Ramos (cell line): ENCODE data around the gene CFAP54.
"Not testable (repeated sequence)": the region's sequence is repeated elsewhere in the genome, so short reads cannot be mapped to it uniquely, and the experiment has no call there.

Experiments
- in situ Hi-C: fragments of 300-500 bp; cut with MboI; formaldehyde crosslinking; loops from one replicate; pipeline ENCODE4 v1.14.3; 2022; ENCODE audit warnings: low sequenced_read_pairs; ENCODE audit not compliant: unreplicated experiment

CFAP54 gene

DNA sequence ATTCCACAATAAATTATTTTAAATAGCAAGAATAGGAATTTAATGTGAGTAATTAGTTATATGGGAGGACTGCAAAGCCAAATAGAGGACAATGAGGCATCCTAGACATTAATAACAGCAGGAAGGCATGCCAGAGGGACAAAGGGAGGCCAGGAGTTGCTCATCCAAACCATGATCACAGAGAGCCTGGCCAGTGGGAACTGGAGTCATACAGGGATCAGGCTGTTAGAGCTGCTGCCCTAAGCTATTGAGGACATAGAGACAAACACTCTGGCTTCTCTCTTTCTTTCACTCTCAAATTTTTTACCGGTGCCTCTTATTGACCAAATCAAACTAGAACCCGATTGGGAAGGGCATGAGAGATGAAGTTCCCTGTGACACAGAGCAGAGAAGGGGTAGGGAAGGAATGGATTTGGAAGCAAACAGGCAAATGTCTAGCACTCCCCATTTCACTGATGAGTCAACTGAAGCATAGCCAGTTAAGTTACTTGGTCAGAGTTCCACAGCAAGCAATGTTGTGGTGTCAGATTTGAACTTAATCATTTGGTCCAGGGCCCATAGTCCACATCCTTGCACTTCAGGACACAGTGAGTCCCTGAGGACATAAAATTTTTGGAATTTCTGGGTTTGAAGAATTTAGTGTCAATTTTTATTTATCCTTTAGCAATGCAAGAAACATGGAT, 17.9 kb upstream of the CFAP54 start:
- in situ Hi-C loops: no loop called here

DNA sequence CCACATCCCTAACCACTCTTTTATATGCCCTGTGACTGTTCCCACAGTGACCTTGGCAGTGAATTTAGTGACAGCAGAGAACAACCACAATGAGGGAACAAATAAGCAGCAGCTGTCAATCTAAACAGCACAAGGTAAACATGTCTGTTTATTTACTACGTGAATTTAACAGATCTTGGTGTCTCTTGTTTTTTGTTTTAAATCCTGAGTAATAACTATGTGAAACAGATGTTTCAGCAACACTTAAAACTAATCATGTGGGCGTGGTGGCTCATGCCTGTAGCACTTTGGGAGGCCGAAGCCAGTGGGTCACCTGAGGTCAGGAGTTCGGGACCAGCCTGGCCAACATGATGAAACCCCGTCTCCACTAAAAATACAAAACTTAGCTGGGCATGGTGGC, 17.0 kb upstream of the CFAP54 start:
- in situ Hi-C loops: no loop called here

DNA sequence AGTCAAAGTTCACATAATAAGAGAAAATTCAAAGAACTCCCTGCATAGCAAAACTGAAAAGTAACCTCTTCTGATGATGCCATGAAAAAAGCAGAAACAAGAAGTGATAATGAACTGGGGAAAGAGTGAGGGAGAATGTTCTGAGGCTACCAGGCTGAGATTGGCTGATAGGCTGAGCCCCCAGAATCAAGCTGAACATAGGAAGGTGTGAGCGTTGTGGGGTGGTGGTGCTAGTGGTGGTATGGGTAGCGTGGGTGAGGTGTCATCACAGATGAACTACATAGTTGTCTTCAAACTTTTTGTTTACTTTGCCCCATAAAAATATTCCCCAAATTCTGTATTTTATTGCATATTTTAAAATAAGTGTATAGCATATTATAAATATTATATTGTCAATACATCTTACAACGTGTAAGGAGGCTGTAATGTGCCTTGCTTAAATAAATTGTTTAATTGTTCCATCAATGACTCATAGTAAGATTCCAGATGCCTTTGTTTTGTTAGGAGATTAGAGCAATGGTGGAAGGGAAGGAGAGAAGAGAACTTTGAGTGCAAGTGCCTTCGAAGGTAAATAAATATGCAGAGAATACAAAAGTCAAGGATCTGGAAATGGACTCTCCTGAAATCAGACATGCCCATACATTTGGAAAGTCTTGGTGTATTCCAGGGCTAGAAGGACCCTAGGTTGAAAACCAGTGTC, 15.8 kb upstream of the CFAP54 start:
- in situ Hi-C loops: no loop called here

DNA sequence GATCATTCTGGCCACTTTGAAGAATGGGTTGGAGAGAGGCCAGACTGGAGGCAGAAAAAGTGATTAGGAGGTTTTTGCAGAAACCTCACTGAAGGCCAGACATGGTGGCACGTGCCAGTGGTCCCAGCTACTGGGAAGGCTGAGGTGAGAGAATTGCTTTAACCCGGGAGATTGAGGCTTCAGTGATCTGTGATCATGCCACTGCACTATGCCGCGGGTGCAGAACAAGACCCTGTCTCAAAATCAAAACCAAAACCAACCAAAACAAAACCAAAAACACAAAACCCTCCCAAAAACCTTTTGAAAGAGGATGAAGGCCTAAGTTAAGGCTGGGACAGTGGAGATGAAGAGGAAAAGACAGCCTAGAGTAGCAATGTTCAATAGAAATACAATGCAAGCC, 15.2 kb upstream of the CFAP54 start:
- in situ Hi-C loops: no loop called here

DNA sequence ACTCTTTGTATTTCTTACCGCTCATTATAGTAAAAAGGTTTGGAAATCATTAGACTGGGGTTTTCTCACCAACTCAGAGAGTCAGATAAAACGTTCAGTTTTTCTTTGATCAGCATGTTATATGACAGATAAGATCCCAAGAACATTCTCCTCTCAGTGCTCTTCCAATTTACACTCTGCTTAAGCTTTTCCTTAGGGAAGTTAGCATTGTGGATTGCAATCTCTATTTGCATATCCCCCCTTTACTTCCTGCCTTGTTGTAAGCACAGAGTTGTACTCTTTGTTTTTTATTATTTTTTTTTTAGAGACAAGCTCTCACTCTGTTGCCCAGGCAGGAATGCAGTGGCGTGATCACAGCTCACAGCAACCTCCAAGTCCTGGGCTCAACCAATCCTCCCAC, 11.4 kb upstream of the CFAP54 start:
- in situ Hi-C loops: no loop called here

DNA sequence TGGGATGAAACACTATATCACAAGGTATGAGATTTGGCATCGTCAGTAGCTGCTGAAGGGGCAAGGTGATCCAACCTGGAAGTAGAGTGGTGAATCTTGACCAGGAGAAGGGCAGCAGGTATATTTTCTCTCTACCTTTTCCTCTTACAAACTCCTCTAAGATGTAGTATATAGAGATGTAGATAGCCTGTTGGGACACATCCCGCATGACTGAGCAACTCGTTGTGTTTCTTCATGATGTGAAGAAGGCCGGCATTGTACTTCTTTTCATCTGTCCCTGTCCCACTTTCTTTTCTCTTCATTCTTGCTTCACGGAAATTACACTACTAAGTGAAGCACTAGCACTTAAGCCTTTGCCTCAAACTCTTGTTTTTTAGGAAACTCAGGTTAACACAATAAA, 7.3 kb upstream of the CFAP54 start:
- in situ Hi-C loops: no loop called here

DNA sequence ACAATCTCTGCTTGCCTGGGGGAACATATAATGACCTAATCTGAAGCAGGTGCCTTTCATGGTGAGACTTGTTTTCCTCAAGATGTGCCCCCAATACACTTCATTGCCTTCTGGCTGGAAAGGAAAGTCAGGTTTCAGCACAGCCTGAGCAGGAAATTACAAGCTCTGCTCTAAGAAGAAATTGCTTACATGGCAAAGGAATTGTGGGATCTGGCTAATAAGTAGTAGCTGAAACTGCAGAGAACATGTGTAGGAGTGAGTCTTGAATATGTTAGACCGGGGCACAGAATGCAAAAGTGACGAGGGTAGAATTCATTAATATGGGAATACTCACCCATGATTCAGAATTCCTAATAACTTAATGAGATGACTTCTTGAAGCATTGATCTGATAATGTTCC, 6.3 kb upstream of the CFAP54 start:
- in situ Hi-C loops: no loop called here

DNA sequence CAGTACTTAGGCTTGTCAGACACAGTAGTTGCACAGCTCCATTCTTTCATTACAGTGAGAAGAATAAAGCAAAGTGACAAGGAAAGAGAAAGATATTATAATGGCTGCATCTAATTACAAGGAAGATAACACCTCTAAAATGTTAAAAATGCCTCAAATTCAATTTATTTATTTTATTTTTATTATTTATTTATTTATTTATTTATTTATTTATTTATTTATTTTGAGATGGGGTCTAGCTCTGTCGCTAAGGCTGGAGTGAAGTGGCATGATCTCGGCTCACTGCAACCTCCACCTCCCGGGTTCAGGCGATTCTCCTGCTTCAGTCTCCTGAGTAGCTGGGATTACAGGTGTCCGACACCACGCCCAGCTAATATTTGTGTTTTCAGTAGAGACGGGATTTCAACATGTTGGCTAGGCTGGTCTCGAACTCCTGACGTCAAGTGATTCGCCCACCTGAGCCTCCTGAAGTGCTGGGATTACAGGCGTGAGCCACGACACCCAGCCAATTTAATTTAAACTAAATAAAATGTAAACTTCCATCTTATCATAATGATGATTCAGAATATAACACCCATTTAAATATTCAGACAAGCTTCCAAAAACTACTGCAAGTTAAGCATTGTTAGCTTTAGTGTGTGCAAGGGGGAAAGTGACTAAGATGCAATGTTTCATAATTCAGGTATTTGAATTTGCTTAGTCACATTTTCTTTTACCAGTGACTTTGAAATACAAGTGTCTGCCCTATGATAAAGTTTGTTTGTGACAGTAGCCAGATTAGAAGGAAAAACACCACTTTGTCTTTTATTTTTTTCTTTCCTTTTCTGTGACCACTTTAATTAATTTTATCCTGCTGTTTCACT, 2.4 kb upstream of the CFAP54 start:
- in situ Hi-C loops: no loop called here

DNA sequence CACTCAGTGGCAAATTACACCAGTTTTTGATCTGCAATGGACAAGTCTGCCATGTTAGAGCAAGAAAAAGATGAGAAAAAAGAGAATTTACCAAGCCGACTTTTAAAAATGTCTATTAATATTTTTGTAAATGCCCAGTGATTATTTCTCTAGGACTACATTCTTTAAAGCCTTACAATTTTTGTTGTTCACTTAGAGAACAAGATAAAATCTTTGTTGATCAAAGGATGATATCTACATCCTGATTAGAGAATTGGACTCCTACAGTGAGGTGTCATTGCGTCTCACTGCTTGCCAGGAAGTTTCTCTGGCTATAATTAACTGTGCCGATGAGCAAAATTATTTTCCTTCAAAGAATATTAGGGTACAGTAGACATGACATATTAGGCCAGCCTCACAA, 1.7 kb upstream of the CFAP54 start:
- in situ Hi-C loops: no loop called here

DNA sequence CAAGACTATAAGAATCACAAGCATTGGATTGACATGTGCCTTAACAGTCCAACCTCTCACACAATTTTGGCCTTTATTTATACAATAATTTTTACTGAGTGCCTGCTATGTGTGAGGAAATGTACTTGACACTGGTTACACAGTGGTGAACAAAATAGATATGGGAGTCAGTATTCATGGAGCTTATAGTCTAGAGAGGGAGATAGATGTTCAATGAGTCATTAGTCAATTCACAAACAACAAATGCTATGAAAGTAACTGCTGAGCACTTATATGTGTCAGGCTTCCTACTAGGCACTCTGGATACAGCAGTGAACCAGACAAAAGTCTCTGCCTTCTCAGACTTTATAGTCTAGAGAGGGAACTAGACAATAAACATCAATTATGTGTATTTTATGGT, 3.7 kb downstream of the CFAP54 start:
- in situ Hi-C loops: no loop called here

DNA sequence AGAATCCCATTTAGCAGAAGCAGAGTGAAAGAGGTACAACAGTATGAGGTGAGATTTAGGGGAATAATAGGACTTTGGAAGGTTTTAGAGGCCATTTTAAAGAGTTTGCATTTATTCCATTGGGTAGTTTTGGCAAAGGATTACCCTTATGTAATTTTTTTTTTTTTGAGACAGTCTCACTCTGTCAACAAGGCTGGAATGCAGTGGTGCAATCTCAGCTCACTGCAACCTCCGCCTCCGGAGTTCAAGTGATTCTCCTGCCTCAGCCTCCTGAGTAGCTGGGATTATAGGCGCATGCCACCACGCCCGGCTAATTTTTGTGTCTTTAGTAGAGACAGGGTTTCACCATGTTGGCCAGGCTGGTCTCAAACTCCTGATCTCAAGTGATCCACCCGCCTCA, 4.8 kb downstream of the CFAP54 start:
- in situ Hi-C loops: not testable (repeated sequence)

DNA sequence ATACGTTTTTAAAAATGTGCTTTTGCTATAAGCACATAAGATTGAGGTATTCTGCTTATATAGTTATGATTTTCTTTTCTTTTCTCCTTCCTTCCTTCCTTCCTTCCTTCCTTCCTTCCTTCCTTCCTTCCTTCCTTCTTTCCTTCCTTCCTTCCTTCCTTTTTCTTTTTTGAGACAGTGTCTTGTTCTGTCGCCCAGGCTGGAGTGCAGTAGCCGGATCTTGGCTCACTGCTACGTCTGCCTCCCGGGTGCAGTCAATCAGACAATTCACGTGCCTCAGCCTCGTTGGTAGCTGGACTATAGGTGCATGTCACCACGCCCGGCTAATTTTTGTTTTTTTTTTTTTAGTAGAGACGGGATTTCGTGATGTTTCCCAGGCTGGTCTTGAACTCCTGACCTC, 5.8 kb downstream of the CFAP54 start:
- in situ Hi-C loops: no loop called here

DNA sequence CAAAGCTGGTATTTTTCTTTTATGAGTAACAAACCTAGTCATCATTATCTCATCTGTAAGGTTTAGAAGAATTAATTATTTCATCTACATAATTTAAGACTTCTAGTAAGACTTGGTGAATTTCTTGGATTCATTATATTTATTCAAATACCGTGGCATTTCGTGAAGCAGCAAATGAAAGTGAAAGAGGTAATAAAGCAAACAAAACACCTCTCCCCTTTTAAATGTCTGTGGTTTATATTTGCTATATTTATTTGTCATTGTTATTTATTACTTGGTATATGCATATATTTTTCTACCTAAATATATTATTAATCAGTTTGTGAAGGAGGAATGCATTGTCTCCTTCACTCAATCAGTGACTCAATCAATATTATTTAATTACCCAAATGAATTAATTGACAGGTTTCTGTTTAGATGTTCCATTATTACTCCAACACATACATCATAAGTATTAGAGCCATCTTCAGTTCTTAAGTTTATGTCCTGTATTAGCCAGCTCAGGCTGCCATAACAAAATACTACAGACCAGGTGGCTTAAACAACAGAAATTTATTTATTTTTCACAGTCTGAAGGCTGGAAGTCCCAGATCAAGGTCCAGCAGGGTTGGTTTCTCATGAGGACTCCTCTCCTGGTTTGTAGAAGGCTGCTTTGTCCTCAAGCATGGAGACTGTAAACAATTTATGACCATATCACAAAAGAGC, 6.6 kb downstream of the CFAP54 start:
- in situ Hi-C loops: no loop called here

DNA sequence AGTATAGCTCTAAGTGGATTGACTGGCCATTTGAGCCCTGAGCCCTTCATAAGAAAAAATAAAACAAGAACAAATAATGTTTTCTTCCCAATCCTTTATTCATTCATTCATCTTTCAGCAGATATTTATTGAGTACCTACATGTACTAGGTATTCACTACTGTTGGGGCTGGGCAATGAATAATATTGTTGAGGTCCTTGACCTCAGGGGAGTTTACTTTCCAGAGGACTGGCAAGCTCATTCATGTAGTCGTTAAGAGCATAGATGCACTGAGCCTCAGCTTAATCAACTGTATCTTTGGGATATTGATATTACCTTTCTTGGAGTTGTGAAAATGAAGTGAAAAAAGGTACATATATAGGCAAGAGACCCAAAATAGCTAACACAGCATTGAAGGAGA, 7.6 kb downstream of the CFAP54 start:
- in situ Hi-C loops: no loop called here

DNA sequence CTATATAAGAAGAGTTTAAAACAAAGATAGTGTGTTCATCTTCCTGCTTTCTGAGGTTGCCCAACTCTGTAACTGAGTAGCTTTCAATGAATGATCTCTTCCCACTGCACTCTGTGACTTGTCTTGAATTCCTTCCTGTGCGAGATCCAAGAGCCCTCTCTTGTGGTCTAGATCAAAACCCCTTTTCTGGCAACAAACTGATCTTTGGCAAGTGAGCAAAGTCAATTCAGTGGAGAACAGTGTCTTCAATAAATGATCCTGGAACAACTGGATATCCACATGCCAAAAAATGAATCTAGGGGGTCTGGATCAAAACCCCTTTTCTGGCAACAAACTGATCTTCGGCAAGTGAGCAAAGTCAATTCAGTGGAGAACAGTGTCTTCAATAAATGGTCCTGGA, 8.5 kb downstream of the CFAP54 start:
- in situ Hi-C loops: no loop called here

DNA sequence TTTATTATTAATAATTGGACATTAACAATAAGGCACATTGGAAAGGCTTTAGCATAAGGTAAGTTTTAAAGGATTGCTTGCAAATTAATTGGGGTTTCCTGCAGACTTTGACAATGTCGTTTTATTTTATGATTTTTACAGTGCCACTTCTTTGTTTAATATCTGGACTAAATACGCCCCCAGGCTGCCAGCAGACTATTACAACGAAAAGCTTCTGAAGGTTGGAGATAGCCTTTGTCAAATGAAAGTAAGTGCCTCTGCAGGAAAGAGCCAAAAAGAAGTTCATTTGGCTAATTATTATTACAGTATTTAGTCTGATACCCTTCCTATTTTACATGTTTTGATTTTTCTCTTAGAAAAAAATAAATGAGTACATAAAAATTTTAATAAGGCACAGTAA, 11.3 kb downstream of the CFAP54 start:
- in situ Hi-C loops: no loop called here

DNA sequence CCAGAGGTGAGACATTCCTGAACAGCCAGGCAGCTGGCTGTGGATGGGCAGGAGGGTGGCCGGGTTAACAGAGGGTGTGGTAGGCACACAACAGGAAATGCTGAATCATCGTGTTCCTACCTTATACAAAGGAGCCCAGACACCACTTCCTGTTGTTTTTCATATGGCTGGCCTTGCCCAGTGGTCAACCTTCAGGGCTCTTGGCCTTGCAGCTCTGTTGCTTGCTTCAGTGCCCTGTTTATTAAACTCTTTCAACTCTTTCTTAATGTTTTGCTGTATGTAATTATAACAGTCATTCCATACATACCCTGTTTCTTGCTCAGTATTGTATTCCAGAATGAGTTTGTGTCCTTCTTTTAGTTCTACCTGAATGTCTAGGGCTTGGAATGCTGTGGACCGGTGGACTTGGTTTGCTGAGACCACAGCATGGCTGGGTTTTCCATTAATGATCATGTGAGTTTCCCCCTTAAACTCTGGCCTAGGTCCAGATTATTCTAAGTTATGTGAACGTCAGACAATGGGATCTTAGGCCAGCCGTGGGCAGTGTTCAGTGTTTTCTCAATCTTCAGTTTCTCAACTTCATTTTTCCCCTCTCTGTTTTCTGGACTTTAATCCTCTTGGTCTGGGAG, 11.9 kb downstream of the CFAP54 start:
- in situ Hi-C loops: no loop called here

DNA sequence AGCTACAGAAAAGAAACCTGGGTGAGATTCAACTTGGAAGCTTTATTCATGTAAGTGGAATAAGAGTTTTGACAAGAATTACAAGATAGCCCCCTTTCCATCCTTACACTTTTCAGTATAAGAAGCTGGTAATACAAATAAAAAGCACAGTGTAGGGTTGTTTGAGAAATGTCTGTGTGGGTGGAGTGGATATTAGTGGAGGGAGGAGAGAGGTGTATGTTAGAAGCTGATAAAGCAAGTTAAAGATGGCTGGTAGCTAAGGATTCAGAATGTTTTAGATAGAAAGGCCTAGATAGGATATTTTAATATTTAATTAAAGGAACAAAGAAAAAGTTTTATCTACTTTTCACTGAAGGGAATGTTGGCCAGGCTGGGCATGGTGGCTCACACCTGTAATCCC, 12.5 kb downstream of the CFAP54 start:
- in situ Hi-C loops: no loop called here

DNA sequence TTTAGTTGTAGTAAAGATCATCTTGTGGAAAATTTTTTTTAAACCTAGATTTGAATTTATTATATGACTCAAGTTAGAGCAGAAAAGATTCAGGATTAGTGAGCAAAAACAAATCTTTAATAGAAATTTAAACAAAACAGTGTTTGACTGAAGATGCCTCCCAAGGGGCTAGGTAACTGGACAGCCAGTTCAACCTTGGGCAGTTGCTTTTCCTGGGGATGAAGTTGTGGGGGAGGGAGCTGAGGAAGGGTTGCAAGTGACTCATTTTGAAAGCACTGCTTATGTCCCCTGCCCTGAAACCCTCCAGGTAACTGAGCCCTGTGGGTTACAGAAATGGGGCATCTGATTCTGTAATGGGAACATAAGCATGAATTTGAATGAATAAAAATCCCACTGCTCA, 13.1 kb downstream of the CFAP54 start:
- in situ Hi-C loops: no loop called here

DNA sequence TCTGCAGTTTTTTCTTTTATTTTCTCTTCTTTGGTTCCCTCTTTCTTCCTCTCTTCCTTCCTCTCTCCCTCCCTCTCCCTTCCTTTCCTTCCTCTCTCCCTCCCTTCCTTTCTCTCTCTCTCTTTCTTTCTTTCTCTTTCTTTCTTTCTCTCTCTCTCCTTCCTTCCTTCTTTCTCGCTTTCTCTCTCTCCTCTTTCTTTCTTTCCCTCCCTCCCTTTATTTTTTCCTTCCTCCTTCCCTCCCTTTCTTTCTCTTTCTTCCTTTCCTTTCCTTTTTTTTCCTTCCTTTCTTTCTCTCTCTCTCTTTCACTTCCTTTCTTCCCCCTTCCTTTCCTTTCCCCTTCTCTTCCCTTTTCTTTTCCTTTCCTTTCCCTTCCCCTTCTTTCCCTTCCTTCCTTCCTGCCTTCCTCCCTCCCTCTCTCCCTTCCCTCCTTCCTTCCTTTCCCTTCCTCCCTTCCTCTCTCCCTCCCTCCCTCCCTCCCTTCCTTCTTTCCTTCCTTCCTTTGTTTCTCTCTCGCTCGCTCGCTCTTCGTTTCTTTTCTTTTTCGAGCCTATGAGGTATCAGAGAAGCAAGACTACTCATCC, 13.7 kb downstream of the CFAP54 start:
- in situ Hi-C loops: no loop called here
